Measurements from ENCODE around the gene CTDSPL. TPM values are rescaled to one million over a fixed set of nuclear protein-coding genes. Genes with fewer than 3 reads are reported as not detected.
"Not testable (repeated sequence)": the region's sequence is repeated elsewhere in the genome, so short reads cannot be mapped to it uniquely, and the experiment has no call there.

Gene CTDSPL
- total RNA-seq, 1 donor from 2014 or later, result 41.5 TPM

- no peak overlapping the region for H3K27ac Mint-ChIP-seq (ENCODE audit: unreplicated experiment)
- DNase-seq (ENCODE audit: low spot score), result no peak
- no peaks in the 10 kb centered on the region for H3K27me3 Mint-ChIP-seq (ENCODE audit: low read depth)
- TF ChIP-seq CTCF (IDR thresholded peaks at IDR 0.05), result no peak
- H3K4me1 Mint-ChIP-seq (ENCODE audit: low read depth), result peaks cover 3% of the 10 kb centered on the region
- no peaks in the 10 kb centered on the region for H3K9me3 Mint-ChIP-seq (ENCODE audit: low read depth)
- peaks cover 17% of the 10 kb centered on the region for H3K36me3 Mint-ChIP-seq (ENCODE audit: low read depth)
- no peak overlapping the region for H3K4me3 Mint-ChIP-seq (ENCODE audit: unreplicated experiment)
These were observed 109.1 kb downstream of the CTDSPL start for GRCh38 chr3:37970802-37971201.

- Mint-ChIP-seq H3K4me3 (ENCODE audit: unreplicated experiment) (no peak overlapping the region), H3K36me3 (ENCODE audit: low read depth) (peaks cover 19% of the 10 kb centered on the region), H3K27me3 (ENCODE audit: low read depth) (no peaks in the 10 kb centered on the region), H3K4me1 (ENCODE audit: low read depth) (peaks cover 3% of the 10 kb centered on the region), H3K27ac (ENCODE audit: unreplicated experiment) (no peak overlapping the region), H3K9me3 (ENCODE audit: low read depth) (no peaks in the 10 kb centered on the region)
- DNase-seq (ENCODE audit: low spot score), result no peak
- no peak for TF ChIP-seq CTCF (IDR thresholded peaks at IDR 0.05)
These were observed 109.8 kb downstream of the CTDSPL start for GRCh38 chr3:37971467-37971866.

- peaks cover 19% of the 10 kb centered on the region for H3K36me3 Mint-ChIP-seq (ENCODE audit: low read depth)
- DNase-seq (ENCODE audit: low spot score); H3K4me1 Mint-ChIP-seq (ENCODE audit: low read depth); H3K9me3 Mint-ChIP-seq (ENCODE audit: low read depth); H3K27ac Mint-ChIP-seq (ENCODE audit: unreplicated experiment); H3K27me3 Mint-ChIP-seq (ENCODE audit: low read depth); H3K4me3 Mint-ChIP-seq (ENCODE audit: unreplicated experiment): not testable (repeated sequence)
These were observed 110.4 kb downstream of the CTDSPL start for GRCh38 chr3:37972056-37972455.

- peaks cover 20% of the 10 kb centered on the region for H3K36me3 Mint-ChIP-seq (ENCODE audit: low read depth)
- no peak overlapping the region for H3K4me3 Mint-ChIP-seq (ENCODE audit: unreplicated experiment)
- no peak for DNase-seq (ENCODE audit: low spot score)
- no peak for TF ChIP-seq CTCF (IDR thresholded peaks at IDR 0.05)
- no peaks in the 10 kb centered on the region for H3K27me3 Mint-ChIP-seq (ENCODE audit: low read depth)
- no peaks in the 10 kb centered on the region for H3K4me1 Mint-ChIP-seq (ENCODE audit: low read depth)
- no peak overlapping the region for H3K27ac Mint-ChIP-seq (ENCODE audit: unreplicated experiment)
- H3K9me3 Mint-ChIP-seq (ENCODE audit: low read depth), result no peaks in the 10 kb centered on the region
These were observed 111.8 kb downstream of the CTDSPL start for GRCh38 chr3:37973246-37974054.

- Mint-ChIP-seq H3K4me1 (ENCODE audit: low read depth) (no peaks in the 10 kb centered on the region), H3K9me3 (ENCODE audit: low read depth) (no peaks in the 10 kb centered on the region), H3K27ac (ENCODE audit: unreplicated experiment) (no peak overlapping the region), H3K4me3 (ENCODE audit: unreplicated experiment) (no peak overlapping the region), H3K27me3 (ENCODE audit: low read depth) (no peaks in the 10 kb centered on the region), H3K36me3 (ENCODE audit: low read depth) (peaks cover 20% of the 10 kb centered on the region)
- peak; percentile 86 for DNase-seq (ENCODE audit: low spot score)
- peak; percentile 77 for TF ChIP-seq CTCF (IDR thresholded peaks at IDR 0.05)
These were observed 112.7 kb downstream of the CTDSPL start for GRCh38 chr3:37974121-37975083.

Data from chondrocyte (in vitro differentiated cells).